Mammary epithelial cell (primary cell): ENCODE measurements around the gene KIF6.

Experiments used
- CTCF ChIP-seq, 2 donors: IDR thresholded peaks in 1 of 2; conservative IDR thresholded peaks in 1 of 2; 2 replicates each; pipeline ENCODE4 v1.5.1; 2011 to 2012; ENCODE audit warnings: inconsistent platforms in 2 of 2, low read length in 2 of 2, mild to moderate bottlenecking in 2 of 2, control low read depth in 1 of 2, low read depth in 1 of 2; ENCODE audit not compliant: insufficient read depth in 1 of 2; ENCODE audit errors: extremely low read depth in 1 of 2
- EZH2 ChIP-seq: IDR thresholded peaks from 2 replicates; pipeline ENCODE4 v1.6.1; 2012; ENCODE audit warnings: low read length, inconsistent platforms, borderline replicate concordance

DNA sequence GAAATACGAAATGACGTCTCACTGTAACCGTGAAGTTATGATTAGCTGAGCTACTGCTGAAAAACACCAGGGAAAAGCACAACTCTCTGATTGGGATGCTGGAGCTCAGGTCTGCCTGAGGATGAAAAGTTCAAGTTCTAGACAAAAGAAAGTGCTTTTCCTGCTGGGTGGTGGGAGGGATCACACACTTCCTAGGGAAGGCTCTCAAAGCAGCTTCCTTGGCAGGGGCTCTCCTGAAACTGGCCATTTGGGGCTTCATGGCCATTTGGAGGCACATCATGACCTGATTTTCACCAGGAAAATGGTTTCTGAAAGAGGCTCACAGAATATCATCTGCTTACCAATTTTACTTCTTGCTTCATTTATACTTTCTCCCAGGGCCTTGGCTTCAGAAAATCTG is 305.6 kb downstream of the KIF6 start:
- no peak for TF ChIP-seq CTCF (conservative IDR thresholded peaks at IDR 0.05 in 1 of 2, IDR thresholded peaks at IDR 0.05 in 1 of 2; ENCODE audit: extremely low read depth in 1 of 2, insufficient read depth in 1 of 2, low read depth in 1 of 2, low read length in 2 of 2)
- no peak for TF ChIP-seq EZH2
